D341Med (cell line): ENCODE measurements around the gene SASH1.
A peak's percentile ranks its signal among the peaks of the same experiment; 100 is the strongest.
"Not testable (repeated sequence)": the region's sequence is repeated elsewhere in the genome, so short reads cannot be mapped to it uniquely, and the experiment has no call there.

Experiments
- DNase-seq: peaks from one replicate; pipeline ENCODE4 v3.0.0; 2012; ENCODE audit warnings: low spot score

SASH1 gene

GRCh38 chr6:148370176-148370575, 27.5 kb downstream of the SASH1 start:
- no peak for DNase-seq

DNA sequence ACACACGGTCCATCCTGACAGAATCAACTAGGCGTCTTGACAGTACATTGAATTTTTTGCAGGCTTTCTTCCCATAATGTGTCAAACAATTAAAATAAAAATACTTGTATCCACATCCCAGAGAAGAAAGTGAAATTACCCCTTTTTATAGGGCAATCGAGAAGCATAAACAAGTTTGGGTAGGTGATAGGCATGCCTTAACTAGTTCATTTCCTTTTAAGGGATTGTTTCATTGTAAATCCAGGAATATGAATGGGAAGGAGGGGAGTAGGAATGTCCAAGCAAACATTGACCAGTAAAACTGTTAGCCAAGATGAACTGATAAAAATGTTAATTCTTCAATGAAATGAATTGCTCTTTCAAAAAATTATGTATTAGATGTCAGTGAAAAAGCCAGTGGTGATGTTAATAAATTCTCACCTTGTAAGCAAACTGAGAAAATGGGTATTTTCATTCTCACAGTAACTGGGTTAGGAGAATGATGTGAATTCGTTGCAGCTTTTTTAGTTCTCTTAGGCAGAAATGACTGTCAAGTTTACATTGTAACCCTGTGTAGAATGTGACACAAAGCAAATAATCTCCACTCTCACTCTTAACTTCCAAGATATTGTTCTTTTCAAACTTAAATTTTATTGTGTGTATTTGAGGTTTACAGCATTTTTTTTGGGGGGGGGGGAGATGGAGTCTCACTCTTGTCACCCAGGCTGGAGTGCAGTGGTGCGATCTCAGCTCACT, 31.6 kb downstream of the SASH1 start:
- DNase-seq: no peak

DNA sequence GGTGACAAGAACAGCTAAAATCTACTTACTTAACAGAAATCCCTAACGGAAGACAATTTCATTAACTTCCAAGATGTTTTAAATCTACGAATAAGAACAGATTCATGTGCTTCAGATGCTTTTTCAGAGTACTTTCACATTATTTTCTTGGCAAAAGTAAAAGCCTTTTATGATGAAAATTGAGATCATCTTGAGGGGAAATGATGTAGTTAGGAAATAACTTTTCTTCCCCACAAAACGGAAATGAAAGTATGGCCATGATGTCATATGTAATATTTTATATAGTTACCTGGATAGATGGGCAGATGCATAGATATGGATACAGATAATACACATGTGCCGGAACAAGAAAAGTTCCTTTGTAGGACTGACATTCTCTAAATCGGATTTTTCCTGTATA, 32.8 kb downstream of the SASH1 start:
- no peak for DNase-seq

GRCh38 chr6:148379481-148379880, 36.8 kb downstream of the SASH1 start:
- no peak for DNase-seq

DNA sequence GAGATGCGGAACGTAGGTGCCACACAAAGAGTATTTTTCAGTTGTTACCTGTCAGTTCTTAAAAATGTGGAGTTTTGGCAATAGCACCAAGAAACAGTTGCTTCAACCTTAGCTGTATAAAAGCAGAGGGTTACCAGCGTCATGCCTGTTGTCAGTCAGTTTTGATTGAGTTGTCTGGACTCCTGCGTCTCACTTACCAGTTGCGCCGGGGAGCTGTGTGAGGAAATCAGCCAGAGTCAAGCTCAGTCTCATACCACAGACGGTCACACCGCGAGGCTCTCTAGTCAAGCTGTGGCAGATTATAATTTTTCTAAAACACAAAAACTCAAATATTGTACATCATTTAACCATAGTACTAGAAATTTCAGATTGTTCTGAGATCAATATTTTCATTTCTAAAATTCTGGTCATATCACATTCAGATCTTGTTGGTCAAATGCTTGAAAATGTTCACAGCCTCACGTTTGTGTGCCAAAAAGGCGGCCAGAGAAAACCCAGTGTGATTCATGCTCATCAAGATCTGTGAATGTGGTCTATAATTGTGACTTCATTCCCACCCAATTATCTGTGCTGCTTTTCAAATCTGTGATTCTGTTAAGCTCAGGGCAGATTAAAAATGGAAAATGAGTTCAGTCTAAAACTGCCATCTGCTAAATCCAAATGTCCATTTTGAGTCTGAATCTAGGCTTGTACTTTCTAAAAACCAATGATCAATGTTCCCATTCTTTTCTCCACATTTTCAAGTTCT, 37.5 kb downstream of the SASH1 start:
- DNase-seq: peak; percentile 45

GRCh38 chr6:148382051-148382450, 39.4 kb downstream of the SASH1 start:
- not testable (repeated sequence) for DNase-seq

DNA sequence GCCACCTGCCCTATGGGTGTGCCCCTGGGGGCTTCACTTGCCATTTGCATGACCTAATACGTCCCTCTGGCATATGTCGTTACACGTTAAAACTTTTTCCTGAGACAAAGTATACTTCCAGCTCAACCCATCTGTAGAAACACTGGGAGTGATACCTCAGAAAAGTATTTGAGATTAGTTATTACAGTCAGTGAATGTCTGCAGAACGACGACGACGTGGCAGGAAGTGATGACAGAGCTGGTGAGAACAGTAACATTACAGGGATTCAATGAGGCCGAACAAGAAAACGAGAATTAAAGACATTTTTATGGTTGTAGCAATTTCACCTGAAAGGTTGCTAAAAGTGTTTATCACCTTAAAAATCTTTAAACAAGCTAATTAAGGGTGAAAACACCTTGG, 40.2 kb downstream of the SASH1 start:
- no peak for DNase-seq

DNA sequence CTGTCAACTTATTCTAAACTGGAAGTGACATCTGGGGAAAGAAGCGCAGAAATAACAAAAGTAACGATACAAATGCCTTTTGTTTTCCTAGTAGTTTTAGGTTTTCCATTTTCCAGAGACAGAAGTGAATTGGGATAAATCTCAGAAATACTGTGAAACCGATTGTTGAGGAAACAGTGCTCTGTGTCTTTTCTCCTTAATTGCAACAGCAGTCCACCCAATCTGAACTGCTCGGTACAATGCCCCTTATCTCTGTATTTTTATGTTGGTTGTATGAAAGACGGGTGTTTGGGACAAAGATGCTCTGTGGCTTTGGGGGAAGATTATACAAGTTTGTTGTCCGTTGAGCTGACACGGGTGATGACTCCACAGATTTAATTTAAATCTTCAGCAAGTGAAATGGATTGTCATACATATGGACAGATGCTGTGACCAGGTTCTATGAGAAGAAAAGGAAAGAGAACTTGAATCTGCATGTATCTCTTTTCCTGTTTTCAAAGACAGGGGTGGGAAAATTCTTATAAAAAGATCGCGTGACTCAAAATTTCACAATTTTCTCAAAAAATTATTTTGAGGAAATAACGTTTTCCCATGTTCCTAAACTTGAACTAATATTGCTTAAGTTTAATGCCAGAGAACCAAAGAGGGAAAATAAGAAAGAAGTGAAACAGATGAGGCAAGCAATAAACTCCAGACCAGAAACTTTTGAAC, 41.2 kb downstream of the SASH1 start:
- DNase-seq: no peak

DNA sequence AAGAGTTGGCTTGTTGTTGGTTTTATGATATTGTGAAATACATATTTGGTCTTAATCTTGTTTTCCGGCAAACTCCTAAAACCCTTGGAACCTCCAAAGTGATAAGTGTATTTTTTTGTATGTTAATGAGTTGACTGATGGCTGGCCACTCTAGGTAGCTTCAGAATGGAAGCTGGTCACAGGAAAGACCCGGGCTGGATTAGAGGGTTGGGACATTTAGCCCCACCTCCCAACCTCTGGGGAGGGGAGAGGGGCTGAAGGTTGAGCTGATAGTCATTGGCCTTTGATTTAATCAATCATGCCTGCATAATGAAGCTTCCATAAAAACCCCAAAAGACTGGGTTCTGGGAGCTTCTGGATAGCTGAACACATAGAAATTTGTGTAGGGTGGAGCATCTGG, 42.7 kb downstream of the SASH1 start:
- no peak for DNase-seq

DNA sequence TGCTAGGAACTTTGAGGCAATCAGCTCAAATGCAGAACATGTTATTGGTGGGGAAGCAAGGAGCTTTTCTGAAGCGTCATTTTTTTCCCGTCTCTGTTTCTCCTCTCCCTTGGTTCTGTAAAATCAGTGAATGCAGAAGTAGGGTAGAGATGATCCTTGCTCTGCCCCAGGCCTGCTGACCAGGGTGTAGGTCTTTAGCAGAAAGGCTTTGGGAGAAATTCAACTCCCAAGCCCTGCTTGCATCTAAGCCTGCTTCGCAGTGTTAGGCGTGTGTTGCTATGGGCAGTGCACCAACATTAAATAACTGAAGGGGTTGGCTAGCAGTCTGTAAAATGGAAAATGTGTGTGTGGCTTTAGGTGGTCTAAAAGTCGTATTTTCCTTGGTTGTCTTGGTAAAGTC, 45.9 kb downstream of the SASH1 start:
- no peak for DNase-seq

GRCh38 chr6:148389086-148389485, 46.4 kb downstream of the SASH1 start:
- DNase-seq: no peak

DNA sequence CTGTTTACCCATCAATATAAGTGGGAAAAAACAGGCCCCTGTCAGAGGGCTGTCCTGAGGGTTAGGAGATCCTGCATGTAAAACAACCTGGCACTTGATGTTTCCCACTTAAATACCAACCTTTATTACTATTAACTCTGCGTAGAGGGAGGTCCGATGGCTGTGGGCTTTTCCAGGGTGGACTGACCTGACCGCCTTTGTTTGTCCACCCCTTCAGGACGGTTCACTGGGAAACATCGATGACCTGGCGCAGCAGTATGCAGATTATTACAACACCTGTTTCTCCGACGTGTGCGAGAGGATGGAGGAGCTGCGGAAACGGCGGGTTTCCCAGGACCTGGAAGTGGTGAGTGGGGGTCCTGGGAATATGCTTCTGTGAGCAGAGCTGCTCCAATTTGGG, 47.3 kb downstream of the SASH1 start:
- no peak for DNase-seq

GRCh38 chr6:148392127-148392526, 49.5 kb downstream of the SASH1 start:
- DNase-seq: not testable (repeated sequence)

GRCh38 chr6:148392671-148393070, 50.0 kb downstream of the SASH1 start:
- no peak for DNase-seq

- no peak for DNase-seq
These were observed 53.0 kb downstream of the SASH1 start for GRCh38 chr6:148395583-148396101.

DNA sequence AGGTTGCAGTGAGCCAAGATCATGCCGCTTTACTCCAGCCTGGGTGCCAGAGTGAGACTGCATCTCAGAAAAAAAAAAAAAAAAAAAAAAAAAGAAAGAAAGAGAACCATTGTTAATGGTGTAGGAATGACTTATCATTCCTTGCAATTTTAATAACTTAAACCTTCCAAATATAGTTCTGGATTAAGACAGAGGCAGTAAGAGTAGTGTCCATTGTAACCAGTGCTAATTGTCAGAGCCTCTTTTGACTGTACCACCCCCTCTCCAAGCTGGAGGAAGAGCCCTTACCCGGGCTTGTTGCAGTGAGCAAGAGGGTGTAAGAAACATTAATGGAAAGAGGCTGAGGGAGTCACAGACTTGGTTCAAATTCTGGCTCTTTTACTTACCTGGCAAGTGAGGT, 53.8 kb downstream of the SASH1 start:
- no peak for DNase-seq

DNA sequence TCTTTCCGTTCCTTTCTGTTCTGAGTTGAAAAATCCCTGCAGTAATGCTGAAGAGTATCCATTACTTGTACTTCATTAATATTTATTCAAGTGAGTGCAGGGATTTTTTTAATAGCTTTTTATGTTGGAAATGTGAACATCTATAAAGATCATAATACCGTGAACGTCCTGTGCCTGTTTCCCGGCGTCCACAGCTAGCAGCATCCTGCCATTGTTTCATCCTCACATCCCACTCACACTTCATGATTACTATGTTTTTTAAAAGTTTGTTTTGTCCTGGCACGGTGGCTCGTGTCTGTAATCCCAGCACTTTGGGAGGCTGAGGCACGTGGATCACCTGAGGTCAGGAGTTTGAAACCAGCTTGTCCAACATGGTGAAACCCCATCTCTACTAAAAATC, 54.3 kb downstream of the SASH1 start:
- DNase-seq: no peak

- DNase-seq: no peak
These were observed 55.6 kb downstream of the SASH1 start for GRCh38 chr6:148398244-148398643.

DNA sequence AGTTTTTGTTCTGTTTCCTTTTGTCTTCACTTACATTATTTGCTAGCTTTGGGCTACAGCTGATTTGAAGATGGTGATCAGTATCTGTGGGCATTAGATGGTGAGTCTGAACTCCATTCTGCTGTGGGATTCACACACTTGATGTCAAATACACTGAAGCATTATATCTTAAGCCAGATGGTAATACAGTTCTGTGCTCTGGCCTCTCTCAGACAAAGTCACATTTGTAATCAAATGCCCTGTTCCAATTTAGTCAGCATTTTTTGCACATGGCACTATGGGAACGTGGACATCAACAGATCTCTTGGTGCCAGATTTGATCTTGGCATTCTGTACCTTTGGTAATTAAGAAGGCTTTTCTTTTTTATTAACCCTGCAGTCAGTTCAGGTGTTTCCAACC, 56.0 kb downstream of the SASH1 start:
- no peak for DNase-seq

- DNase-seq: no peak
These were observed 58.9 kb downstream of the SASH1 start for GRCh38 chr6:148401571-148401970.

- no peak for DNase-seq
These were observed 61.9 kb downstream of the SASH1 start for GRCh38 chr6:148404456-148405054.

GRCh38 chr6:148405894-148406293, 63.3 kb downstream of the SASH1 start:
- DNase-seq: no peak
